Prostate gland (tissue), 2 donors: ENCODE measurements around the gene ARHGAP26. TPM values are rescaled to one million over a fixed set of nuclear protein-coding genes. Genes with fewer than 3 reads are reported as not detected.
"Not testable (repeated sequence)": the region's sequence is repeated elsewhere in the genome, so short reads cannot be mapped to it uniquely, and the experiment has no call there.

Experiments
- DNase-seq: peaks from one replicate; pipeline ENCODE4 v3.0.0-alpha.2; 2019; ENCODE audit warnings: low spot score
- H3K27ac ChIP-seq, 2 donors: fragments of 200-600 bp; sonication (generic); 2 replicates each; pipeline ENCODE4 v1.5.1; 2017 to 2019
- H3K27me3 ChIP-seq: fragments of 200-600 bp; sonication (generic); replicated peaks from 2 replicates; pipeline ENCODE4 v1.5.1; 2019; ENCODE audit not compliant: insufficient read depth
- H3K36me3 ChIP-seq, 2 donors: fragments of 200-600 bp; sonication (generic); 1 replicate in 1 of 2; 2 replicates in 1 of 2; pipeline versions ENCODE4 v1.5.1 to v1.8.1; 2017 to 2019
- H3K4me1 ChIP-seq: fragments of 200-600 bp; sonication (generic); replicated peaks from 2 replicates; pipeline ENCODE4 v1.5.1; 2019
- H3K4me3 ChIP-seq, 2 donors: fragments of 200-600 bp; sonication (generic); 2 replicates each; pipeline ENCODE4 v1.5.1; 2017 to 2019
- H3K9me3 ChIP-seq: fragments of 200-600 bp; sonication (generic); 2 replicates; pipeline ENCODE4 v1.5.1; 2017
- POLR2A ChIP-seq: fragments of 450-650 bp; IDR thresholded peaks from one replicate; pipeline ENCODE4 v1.6.1; 2016; ENCODE audit warnings: antibody characterized with exemption, mild to moderate bottlenecking
- POLR2AphosphoS5 ChIP-seq: sonication (generic); formaldehyde crosslinking; IDR thresholded peaks from one replicate; pipeline ENCODE4 v1.6.1; 2017; ENCODE audit warnings: antibody characterized with exemption
- WGBS: methylation state at CpG from one replicate; pipeline ENCODE4 v1.1.5; 2018; 5-methylcytosine and 5-hydroxymethylcytosine counted together
- intact Hi-C: fragments of 100-400 bp; cut with DNase I; formaldehyde crosslinking; loops from one replicate; pipeline ENCODE4 v1.14.2; 2022
- total RNA-seq, 2 donors: library from RNA; depleted of rRNA; stranded (reverse); fragments of >200 nt; gene quantifications; one replicate each; pipeline ENCODE4 v1.1.0, GENCODE V29; 2016
- TF ChIP-seq, protein P1 (sequence below), 4 experiments: fragments of 200-600 bp in 2 of 4; fragments of 450-650 bp in 2 of 4; sonication (generic) in 2 of 4; IDR thresholded peaks; 1 replicate in 3 of 4; 2 replicates in 1 of 4; pipeline ENCODE4 v1.5.1; 2016 to 2019; ENCODE audit warnings: antibody characterized with exemption in 4 of 4, mild to moderate bottlenecking in 2 of 4, moderate library complexity in 2 of 4

The ARHGAP26 gene
- total RNA-seq, 2 donors from 2014 or later = 11.7 to 39.8 TPM

DNA sequence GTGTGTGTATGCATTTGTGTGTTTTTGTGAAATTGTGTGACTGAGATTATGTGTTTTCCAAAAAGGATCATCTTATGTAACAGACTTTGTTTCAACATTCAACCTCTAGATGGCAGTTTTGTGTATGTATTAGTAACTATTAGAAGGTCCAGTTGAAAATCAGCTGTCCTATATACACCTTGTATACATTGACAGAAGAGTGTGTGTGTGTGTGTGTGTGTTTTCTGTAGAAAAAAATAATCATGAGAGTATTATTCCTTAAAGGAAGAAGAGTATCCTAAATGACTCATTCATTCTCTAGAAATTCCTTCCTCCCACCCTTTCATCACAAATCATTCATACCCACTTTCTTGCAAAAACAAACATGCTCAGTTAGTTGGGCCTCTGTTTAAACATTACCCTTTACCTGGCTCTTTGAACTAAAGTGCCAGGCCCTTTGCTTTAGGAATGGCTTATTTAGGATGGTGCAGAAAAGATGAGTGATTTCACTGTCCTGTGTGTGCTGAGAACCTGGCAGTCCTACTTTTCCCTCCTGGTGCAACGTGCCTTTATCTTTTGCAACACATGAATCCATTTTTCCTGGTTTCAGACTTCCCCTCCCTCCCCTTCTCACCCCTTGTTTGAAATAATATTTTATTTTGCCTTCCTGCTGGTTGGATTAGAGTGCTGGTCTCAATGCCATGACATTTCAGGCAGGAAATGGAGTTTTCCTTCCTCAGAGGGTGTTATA lies 152.2 kb downstream of the ARHGAP26 start:
- Histone ChIP-seq H3K9me3 (no peaks in the 10 kb centered on the region), H3K27me3 (no peaks in the 10 kb centered on the region), H3K27ac (no peak overlapping the region), H3K36me3 (no peaks in the 10 kb centered on the region), H3K4me3 (no peak overlapping the region), H3K4me1 (no peaks in the 10 kb centered on the region)
- TF ChIP-seq, protein P1, sequence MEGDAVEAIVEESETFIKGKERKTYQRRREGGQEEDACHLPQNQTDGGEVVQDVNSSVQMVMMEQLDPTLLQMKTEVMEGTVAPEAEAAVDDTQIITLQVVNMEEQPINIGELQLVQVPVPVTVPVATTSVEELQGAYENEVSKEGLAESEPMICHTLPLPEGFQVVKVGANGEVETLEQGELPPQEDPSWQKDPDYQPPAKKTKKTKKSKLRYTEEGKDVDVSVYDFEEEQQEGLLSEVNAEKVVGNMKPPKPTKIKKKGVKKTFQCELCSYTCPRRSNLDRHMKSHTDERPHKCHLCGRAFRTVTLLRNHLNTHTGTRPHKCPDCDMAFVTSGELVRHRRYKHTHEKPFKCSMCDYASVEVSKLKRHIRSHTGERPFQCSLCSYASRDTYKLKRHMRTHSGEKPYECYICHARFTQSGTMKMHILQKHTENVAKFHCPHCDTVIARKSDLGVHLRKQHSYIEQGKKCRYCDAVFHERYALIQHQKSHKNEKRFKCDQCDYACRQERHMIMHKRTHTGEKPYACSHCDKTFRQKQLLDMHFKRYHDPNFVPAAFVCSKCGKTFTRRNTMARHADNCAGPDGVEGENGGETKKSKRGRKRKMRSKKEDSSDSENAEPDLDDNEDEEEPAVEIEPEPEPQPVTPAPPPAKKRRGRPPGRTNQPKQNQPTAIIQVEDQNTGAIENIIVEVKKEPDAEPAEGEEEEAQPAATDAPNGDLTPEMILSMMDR (IDR thresholded peaks at IDR 0.05) = peak in 3 of 4 experiments; percentile 40 to 74 (median 67)
- TF ChIP-seq POLR2AphosphoS5 = no peak
- TF ChIP-seq POLR2A = no peak
- 75% methylated on average over 1 of the region's 1 CpG for WGBS
- no peak for DNase-seq
- intact Hi-C loops = loop anchor here (5.0 kb wide), 3 partner anchors 480 to 1220 kb away; partner anchors contain the start of gene NR3C1

DNA sequence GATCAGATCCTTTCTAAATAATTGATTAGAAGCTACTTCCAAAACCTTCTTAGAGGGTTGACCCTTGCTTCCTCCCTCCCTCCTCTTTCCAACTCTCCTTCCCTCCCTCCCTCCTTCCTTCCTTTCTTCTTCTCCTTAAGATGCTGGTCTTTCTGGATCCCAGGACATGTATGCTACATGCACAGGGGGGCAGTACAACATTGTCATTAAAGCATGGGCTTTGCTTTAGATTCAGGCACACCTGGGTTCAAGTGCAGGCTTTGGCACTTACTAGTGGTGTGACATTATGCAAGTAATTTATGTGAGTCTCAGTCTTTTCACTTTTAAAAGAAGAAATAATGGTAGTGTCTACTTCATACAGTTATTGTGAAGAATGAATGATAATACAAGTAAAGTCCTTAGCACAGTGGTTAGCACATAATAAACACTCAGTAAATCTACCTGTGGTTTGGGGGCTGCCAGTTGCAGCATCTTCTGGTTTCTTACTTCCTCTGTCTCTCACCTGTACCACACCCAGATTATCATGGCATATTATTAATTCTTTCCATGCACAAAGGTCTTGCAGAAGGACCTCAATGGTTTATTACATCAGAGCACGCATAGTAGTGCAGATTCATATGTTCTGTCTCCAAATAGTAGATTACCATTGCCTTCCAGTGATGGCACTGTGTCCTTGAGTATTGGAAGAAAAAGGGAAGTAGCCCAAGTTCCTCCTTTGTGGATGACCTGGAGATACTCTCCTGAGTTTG lies 154.1 kb downstream of the ARHGAP26 start:
- H3K27ac ChIP-seq = no peak overlapping the region
- no peak overlapping the region for H3K4me3 ChIP-seq
- no peak for TF ChIP-seq POLR2AphosphoS5
- TF ChIP-seq, protein P1 (IDR thresholded peaks at IDR 0.05) = peak in 1 of 4 experiments; percentile 6
- no peak for TF ChIP-seq POLR2A
- no peaks in the 10 kb centered on the region for H3K27me3 ChIP-seq
- H3K4me1 ChIP-seq = no peaks in the 10 kb centered on the region
- intact Hi-C loops = loop anchor here (5.0 kb wide), 3 partner anchors 478 to 1218 kb away; partner anchors contain the start of gene NR3C1
- 100% methylated on average over 1 of the region's 1 CpG for WGBS
- no peak for DNase-seq
- H3K9me3 ChIP-seq = no peaks in the 10 kb centered on the region
- no peaks in the 10 kb centered on the region for H3K36me3 ChIP-seq

DNA sequence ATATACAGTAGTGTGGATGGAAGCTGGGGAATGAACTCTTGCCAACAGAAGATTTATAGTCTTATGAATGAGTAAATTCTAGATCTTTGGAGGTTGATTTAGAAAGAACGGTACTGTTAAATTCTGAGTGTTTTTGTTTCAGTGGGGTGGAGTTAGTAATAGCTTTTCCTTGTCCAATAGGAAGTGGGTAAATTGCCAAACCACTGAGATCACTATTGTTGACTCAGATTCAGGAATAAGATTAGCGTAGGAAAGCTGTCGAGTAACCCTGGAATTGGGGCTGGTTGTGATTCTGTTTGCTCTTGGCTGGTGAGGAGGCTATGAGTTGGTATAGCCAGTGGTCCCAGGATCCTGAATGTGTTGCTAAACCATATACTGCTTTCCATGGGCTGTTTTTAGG lies 155.6 kb downstream of the ARHGAP26 start:
- no peaks in the 10 kb centered on the region for H3K4me1 ChIP-seq
- no peaks in the 10 kb centered on the region for H3K36me3 ChIP-seq
- intact Hi-C loops = no loop called here
- no peaks in the 10 kb centered on the region for H3K9me3 ChIP-seq
- DNase-seq = peak; percentile 47
- no peak overlapping the region for H3K4me3 ChIP-seq
- H3K27me3 ChIP-seq = no peaks in the 10 kb centered on the region
- H3K27ac ChIP-seq = peak overlapping the region; percentile 21 to 36
- WGBS = 1% methylated on average over 3 of the region's 3 CpGs
- peak; percentile 73 for TF ChIP-seq POLR2AphosphoS5
- TF ChIP-seq POLR2A = no peak
- TF ChIP-seq, protein P1 (IDR thresholded peaks at IDR 0.05) = no peak

DNA sequence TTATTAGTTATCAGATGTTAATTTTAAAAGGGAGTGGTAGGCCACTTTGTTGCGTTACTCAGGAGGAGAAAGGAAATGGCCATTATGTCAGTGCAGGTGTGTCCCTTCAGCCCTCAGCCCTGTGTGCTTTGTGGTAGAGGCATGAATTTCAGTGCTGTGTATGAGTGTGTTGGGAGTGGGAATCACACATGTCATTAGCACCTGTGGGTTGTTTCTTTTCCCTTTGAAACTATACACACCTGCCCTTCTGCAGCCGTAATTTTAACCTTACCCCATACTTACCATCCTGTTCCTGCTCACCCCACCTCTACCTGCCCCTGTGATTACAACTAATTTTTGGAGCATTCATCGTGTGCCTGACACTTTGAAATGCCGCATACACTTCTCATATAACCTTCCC lies 156.4 kb downstream of the ARHGAP26 start:
- no peaks in the 10 kb centered on the region for H3K36me3 ChIP-seq
- WGBS = 94% methylated on average over 4 of the region's 4 CpGs
- H3K4me3 ChIP-seq = no peak overlapping the region
- TF ChIP-seq, protein P1 (IDR thresholded peaks at IDR 0.05) = no peak
- TF ChIP-seq POLR2AphosphoS5 (no peak), POLR2A (no peak)
- intact Hi-C loops = no loop called here
- no peaks in the 10 kb centered on the region for H3K4me1 ChIP-seq
- H3K9me3 ChIP-seq = no peaks in the 10 kb centered on the region
- H3K27me3 ChIP-seq = no peaks in the 10 kb centered on the region
- H3K27ac ChIP-seq = no peak overlapping the region
- DNase-seq = no peak

DNA sequence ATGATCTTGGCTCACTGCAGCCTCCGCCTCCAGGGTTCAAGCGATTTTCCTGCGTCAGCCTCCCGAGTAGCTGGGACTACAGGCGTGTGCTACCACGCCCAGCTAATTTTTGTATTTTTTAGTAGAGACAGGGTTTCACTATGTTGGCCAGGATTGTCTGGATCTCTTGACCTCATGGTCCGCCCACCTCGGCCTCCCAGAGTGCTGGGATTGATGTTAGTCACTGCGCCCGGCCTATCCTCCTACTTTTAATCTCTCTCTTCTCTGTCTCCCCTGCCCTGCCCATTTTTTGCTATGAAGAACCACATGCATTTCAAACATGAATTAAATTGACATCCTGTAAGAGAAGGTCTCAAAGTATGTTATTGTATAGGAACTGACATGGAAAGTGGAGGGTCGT lies 158.8 kb downstream of the ARHGAP26 start:
- H3K27ac ChIP-seq, H3K4me1 ChIP-seq, intact Hi-C loops, H3K4me3 ChIP-seq, H3K36me3 ChIP-seq, H3K9me3 ChIP-seq, H3K27me3 ChIP-seq, DNase-seq: not testable (repeated sequence)
- 94% methylated on average over 11 of the region's 11 CpGs for WGBS
